Stomach (tissue), 4 donors: ENCODE data around the gene DENND2C.

Experiments used
- EP300 ChIP-seq: sonication (generic); formaldehyde crosslinking; IDR thresholded peaks from one replicate; pipeline ENCODE4 v1.6.1; 2017; ENCODE audit warnings: antibody characterized with exemption
- TF ChIP-seq, protein P1 (sequence below), 7 experiments: fragments of 450-650 bp in 4 of 7; fragments of 200-600 bp in 3 of 7; sonication (generic) in 3 of 7; IDR thresholded peaks; one replicate each; pipeline ENCODE4 v1.5.1; 2016 to 2019; ENCODE audit warnings: antibody characterized with exemption in 7 of 7, control low read depth in 2 of 7, mild to moderate bottlenecking in 1 of 7

- TF ChIP-seq, protein P1, sequence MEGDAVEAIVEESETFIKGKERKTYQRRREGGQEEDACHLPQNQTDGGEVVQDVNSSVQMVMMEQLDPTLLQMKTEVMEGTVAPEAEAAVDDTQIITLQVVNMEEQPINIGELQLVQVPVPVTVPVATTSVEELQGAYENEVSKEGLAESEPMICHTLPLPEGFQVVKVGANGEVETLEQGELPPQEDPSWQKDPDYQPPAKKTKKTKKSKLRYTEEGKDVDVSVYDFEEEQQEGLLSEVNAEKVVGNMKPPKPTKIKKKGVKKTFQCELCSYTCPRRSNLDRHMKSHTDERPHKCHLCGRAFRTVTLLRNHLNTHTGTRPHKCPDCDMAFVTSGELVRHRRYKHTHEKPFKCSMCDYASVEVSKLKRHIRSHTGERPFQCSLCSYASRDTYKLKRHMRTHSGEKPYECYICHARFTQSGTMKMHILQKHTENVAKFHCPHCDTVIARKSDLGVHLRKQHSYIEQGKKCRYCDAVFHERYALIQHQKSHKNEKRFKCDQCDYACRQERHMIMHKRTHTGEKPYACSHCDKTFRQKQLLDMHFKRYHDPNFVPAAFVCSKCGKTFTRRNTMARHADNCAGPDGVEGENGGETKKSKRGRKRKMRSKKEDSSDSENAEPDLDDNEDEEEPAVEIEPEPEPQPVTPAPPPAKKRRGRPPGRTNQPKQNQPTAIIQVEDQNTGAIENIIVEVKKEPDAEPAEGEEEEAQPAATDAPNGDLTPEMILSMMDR (IDR thresholded peaks at IDR 0.05) = no peak
- no peak for TF ChIP-seq EP300
Observed at GRCh38 chr1:114559356-114559755, 110.5 kb downstream of the DENND2C start.
